GM12873 (cell line): ENCODE data around the gene GGTLC2.

Source experiments
- TF ChIP-seq, protein P1 (sequence below): IDR thresholded peaks from 2 replicates; pipeline ENCODE4 v1.5.1; 2012; ENCODE audit warnings: low read depth, mild to moderate bottlenecking, moderate library complexity, low read length, control low read depth; ENCODE audit not compliant: insufficient read depth; ENCODE audit errors: missing control alignments

The GGTLC2 gene

DNA sequence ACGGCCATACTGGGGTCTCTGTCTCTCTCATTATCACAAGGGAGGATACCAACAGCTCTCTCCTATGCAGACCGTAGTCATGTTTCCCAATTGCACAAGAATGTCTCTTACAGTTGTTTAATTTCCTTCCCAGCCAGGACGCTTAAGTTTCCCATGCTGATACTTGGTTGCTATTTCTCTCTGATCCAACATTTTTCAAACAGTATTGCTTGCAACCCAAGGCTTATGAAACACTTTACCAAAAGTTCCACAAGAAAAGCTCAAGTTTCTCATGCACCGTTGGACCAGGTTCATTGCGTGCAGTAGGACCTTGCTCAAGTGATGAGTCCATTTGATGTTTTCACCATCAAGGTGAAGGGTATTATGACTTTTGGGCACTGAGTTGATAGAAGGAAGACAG lies 46.6 kb downstream of the GGTLC2 start:
- TF ChIP-seq, protein P1, sequence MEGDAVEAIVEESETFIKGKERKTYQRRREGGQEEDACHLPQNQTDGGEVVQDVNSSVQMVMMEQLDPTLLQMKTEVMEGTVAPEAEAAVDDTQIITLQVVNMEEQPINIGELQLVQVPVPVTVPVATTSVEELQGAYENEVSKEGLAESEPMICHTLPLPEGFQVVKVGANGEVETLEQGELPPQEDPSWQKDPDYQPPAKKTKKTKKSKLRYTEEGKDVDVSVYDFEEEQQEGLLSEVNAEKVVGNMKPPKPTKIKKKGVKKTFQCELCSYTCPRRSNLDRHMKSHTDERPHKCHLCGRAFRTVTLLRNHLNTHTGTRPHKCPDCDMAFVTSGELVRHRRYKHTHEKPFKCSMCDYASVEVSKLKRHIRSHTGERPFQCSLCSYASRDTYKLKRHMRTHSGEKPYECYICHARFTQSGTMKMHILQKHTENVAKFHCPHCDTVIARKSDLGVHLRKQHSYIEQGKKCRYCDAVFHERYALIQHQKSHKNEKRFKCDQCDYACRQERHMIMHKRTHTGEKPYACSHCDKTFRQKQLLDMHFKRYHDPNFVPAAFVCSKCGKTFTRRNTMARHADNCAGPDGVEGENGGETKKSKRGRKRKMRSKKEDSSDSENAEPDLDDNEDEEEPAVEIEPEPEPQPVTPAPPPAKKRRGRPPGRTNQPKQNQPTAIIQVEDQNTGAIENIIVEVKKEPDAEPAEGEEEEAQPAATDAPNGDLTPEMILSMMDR, result no peak

DNA sequence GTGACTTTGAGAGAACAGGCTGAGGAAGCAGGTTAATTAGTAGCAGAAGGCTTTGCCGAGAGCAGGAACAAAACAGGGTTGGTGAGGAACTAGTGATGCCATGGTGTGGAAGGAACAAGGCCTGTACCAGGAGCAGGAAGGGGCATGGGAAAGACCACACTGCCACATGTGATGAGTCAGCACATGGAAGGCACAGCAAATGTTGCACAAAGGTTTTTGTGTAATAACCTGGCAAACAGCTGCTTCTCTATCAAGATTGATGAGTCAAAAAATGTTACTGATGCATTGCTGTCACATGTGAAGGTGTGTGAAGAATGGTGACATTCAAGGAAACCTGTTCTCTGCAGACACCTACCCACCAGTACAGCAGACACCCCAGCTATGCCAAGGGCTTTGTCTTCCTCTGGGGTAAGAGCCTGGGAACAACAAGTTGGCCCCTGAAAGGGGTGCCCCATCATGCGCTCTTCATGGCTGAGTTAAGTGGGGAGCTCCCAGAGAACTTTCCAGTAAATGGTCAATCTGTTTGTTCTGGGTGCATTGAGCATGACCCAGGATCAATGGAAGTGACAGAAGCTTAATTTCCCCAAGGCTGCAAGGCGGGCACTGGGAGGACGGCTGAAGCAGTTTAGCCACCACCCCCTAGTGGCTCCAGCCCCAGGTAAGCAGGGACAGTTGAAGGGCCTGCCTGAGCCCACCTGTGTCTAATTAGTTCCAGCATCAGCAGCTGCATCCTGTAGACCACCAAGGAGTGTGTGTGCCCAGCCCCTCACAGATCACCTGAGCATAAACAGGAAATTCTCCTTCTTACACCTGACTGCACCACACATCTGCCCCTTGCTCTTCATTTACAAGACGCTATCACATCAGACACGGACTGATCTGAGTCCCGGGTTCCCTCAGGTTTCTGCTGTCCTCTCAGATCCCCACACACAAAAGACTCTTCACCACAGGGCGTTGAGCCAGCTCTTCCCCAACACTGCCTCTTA lies 47.6 kb downstream of the GGTLC2 start:
- TF ChIP-seq, protein P1, result no peak

DNA sequence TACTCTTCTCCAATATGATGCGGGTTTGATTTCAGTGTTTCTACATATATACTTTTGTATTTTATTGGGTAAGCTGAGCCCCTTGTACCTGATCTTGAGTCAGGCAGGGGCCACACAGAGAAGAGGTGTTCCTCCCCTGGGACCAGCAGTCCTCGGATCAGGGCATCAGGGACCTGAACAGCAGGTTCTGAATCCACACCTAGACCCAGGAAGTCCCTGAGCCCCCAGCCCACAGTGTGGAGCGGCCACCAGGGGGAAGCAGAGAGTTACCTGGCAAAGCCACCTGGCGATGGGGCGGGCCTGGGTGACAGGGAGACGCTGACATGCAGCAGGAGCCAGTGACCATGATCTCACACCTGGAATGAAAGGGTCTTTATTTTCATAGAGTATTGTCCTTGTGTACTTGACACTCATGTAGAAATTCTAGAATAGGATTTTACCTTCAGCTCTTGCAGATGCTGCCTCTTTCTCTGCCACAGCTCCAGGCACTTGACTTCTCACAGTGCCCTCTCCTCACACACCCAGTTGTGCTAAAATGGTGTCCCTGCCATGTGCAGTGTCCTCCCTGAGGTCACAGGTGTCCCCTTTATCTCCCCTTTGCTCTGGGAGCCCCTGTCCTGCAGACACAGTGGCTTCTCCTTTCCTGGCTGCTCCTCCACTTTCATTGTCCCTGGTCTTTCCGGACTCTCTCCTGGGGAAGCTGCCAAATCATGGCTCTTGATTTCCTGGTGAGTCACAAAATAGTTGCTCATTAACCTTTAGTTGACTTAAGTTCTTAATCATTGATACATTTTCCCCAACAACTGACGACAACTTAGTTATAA lies 48.5 kb downstream of the GGTLC2 start:
- TF ChIP-seq, protein P1, result peak; percentile 73

DNA sequence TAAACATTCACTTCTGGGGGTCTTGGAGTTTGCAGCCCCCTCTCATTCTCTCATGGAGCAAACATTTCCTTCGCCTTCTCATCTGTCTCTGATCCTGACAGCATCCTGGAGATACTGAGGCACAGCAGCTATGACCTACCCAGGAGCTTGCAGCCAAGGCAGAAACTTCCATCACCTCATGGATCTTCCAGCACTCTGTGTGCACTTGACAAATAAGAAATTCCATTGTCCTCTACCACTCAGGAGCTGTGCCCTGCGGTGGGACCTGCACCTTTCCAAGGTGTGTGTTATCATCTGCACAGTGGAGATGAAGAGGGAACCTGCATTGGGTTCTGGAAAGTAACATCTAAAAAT lies 49.1 kb downstream of the GGTLC2 start:
- TF ChIP-seq, protein P1, result no peak

DNA sequence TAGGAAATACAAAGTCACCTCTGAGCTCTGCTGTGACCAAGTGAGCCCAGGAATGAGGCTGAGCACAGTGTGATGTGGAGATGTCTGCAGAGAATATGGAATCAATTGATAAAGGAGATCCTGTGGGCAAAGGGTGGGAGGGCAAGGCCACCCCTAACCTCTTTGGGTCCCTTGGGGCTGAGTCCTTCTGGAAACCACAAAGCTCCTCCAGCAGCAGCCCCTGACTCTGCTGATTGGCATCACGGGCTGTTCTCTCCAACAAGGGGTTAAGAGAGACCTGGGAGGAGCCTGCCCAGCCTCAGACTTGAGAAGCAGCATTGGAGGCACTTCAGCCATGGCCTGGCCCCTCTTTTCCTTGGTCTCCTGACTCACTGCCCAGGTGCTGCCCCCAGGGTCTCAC lies 49.7 kb downstream of the GGTLC2 start:
- TF ChIP-seq, protein P1, result no peak

DNA sequence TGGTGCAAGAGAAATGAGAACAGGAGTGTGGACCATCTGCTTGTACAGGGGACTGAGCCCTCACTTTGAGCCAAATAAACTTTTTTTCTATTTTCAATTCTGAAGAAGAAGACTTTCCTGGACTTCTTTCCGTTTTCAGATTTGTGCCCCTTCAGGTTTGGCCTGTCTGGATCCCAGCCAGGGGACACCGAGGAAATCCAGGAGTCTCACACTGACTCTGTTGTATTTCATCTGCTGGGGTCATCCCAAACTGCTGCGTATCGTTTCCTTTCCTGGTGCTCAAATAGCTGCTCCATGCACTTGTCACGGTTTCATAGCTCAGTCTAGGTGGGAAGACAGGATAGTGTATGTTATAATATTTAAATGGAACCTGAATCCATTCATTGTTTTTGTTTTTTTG lies 51.7 kb downstream of the GGTLC2 start:
- TF ChIP-seq, protein P1, result no peak
